Endothelial cell of hepatic sinusoid (primary cell): ENCODE results near the gene RAB11A.

Experiments used
- in situ Hi-C: cut with HindIII; loops from 2 replicates; pipeline ENCODE4 v1.10.0; 2017; ENCODE audit warnings: low sequenced_read_pairs

Gene RAB11A

DNA sequence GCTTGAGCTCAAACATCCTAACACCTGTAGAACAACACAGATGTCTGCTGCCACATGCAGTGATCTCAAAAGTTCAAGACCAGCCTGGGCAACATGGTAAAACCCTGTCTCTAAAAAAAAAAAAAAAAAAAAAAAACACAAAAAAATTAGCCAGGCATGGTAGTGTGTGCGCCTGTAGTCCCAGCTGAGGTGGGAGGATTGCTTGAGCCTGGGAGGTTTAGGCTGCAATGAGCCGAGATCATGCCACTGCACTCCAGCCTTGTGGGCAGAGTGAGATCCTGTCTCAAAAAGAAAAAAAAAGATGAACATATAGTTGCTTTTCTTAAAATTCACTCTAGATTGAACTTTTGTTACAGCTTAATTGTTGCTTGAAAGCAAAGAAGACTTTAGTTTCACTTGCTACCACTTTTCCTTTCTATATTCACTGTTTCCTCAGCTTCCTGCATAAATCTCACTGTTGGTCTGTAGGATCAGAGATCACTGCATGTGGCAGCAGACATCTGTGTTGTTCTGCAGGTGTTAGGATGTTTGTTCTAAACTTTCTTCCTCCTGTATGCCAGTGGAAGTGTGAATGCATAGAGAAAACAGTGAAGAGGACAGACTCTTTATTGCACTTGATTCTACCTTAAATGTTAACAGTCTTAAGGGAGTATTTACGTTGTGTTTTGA, 12.6 kb downstream of the RAB11A start:
- in situ Hi-C loops, result no loop called here

DNA sequence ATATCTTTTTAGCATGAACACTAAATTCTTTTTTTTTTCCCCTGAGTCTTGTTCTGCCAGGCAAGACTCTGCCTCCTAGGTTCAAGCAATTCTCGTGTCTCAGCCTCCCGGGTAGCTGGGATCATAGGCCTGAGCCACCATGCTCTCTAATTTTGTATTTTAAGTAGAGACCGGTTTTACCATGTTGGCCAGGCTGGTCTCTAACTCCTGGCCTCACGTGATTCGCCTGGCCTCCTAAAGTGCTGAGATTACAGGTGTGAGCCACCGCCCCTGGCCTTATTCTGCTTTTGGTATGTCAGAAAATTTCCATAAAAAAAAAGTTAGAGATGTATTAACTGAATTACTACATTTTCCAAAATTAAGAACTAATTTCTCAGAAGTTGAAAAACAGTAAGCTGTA, 14.3 kb downstream of the RAB11A start:
- in situ Hi-C loops, result no loop called here

DNA sequence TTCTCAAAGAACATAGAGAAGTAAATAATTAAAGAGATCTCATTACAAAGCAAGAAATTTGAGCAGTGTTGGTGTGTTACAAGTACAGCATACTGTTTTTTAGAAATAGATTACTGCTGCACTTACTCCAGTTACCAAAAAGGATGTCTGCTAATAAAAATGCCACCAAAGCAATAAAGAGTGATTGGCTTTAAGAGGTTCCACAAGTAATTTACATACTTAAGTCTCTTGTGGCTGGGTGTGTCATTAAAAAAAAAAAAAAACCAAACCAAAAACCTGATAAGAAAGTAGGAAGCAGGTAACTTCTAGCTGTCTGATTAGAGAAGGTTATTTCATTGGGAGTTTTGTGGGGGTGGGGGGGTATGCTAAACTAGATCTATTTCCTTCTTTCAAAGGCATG, 15.2 kb downstream of the RAB11A start:
- in situ Hi-C loops, result no loop called here

DNA sequence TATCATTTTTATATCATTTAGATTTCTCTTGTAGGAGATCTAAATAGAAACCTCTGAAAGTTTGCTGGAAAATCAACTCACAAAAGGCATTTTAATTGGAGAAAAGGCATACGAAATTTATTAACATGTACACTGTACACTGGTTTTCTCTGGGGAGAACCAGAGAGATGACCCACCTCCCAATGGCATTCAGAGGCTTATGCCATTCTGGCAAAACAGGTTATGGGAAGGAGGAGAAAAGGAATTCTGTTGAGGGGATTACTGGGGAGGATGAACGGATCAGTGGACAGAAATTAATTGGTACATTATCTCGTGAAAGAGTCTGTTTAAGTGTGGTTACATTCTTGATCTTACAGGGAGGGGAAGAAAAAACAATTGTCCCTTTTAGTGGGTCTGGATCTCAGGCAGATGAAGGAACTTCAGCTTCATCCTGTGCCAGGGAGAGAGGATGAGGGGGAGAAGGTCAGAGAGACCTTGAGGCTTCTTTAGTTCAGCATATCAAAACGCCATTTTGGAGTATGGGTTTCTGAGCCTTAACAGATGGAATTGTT, 16.5 kb downstream of the RAB11A start:
- in situ Hi-C loops, result no loop called here

DNA sequence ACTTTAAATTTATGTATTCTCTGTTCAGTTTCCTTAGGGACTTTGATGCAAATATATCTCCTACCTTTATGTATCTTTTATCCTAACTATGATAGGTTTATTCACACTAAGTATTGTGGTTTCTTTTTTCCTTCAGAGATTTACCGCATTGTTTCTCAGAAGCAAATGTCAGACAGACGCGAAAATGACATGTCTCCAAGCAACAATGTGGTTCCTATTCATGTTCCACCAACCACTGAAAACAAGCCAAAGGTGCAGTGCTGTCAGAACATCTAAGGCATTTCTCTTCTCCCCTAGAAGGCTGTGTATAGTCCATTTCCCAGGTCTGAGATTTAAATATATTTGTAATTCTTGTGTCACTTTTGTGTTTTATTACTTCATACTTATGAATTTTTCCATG, 18.3 kb downstream of the RAB11A start:
- in situ Hi-C loops, result no loop called here

DNA sequence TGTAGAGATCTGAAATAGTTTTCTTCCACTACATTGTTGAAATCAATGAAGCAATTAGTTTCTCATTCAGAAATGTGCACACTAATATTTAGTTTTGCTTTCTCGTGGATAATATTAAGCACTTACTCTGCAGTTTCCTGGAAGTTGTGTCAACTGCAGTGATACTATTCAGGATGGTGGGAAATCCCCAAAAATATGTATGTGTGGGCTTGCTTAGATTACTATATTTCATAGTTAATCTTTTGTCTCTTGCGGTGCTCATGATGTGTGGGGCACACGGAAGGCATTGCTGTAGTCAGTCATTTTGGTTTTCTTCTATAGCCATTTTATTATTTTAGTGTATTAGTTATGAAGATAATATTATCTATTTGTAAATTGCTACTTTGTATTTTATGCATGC, 19.7 kb downstream of the RAB11A start:
- in situ Hi-C loops, result no loop called here

DNA sequence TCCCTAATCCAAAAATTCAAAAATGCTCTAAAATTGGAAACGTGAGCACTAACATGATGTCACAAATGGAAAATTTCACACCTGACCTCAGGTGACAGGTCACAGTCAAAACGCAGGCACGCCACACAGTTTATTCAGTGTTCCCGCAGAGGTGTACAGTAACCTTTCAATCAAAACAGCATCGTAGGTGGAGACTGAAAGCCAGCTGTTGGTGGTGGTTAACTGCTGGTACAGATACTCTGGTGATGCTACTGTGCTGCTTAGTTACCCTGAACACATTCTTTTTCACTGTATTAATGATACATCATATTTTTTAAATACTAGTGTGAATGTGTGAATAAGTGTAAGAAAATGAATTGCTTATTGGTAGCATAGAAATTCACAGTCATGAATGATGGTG, 23.8 kb downstream of the RAB11A start:
- in situ Hi-C loops, result no loop called here

DNA sequence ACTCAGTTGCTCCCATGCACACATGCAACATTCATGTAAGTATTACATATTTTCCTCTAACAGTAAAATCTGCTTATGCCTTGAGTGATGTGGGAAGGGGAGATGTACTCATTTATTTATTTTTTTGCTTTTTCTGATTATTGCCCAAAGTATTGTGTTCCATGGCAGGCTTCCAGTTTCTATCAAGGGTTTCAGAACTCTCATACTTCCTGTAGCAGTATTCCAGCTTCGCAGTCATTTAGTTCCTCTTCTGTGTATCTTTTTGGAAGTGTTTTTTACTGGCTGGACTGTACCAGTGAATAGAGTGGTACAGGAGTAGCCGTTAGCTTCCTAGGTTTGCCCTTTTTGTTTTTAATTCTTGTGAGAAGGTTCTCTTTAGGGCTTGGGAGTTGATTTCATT, 26.9 kb downstream of the RAB11A start:
- in situ Hi-C loops, result no loop called here

DNA sequence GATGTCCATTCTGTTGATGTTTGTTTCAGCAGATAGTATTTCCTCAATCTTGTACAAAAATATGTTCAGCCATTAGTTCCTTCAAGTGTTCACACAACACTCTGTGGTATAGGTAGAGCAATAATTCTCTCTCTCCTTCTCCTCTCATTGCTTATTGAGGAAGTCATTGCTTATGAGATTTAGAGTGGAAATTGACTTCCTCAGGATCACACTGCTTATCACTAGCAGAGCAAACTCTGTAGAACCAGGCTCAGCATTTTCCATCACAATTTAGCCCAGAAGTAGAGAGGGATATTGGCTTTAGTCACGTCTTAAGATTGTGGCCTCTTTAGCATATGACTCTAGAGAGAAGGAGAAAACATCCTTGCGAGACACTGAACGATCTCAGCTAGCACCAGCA, 31.2 kb downstream of the RAB11A start:
- in situ Hi-C loops, result no loop called here

DNA sequence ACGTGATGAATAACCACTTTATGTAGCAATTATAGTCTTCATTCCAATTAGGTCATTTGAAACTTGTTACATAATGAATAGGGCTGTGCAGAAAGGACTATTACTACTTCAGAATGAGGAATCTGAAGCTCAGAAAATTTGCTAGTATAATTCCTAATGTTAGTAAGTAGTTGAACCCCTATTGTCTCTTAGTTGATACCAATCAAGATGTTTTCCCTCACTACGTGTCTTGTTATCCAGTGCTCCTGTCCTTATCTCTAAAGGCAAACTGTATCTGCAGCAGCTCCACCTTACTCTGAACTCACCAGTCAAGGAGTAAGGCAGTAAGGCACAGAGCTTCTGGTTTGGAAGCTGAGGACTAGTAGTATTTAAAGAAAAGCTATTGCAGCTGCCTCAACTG, 32.0 kb downstream of the RAB11A start:
- in situ Hi-C loops, result no loop called here

DNA sequence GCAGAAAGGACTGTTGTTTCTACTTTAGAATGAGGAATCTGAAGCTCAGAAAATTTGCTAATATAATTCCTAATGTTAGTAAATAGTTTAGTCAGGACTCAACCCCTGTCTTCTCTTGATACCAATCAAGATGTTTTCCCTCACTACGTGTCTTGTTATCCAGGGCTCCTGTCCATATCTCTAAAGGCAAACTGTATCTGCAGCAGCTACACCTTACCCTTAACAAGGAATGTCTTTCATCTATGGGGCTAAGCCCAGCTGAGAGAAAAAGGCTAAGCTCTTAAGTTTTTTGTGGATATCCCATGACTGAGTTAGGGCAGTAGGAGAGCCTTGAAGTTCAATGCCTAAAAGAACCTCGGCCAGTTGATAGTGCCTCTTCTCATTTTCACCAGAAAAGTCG, 32.5 kb downstream of the RAB11A start:
- in situ Hi-C loops, result no loop called here

DNA sequence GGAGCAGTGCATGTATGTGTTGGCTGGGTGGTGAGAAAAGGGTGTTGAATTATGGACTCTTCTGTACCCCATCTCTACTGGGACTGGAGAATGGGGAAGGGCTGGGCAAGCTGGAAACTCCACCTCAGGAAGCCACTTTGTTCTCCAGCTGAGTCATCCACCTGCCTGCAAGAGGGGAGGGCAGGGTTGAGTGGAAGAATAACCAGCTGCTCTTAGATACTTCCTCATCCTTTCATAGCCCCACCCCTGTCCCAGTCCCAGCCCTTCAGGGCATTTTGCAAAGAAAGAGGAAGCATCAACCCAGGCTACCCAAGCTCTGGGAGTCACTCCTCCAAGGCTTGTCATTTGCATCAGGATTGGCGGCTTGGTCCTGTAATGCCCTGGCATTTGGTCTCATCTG, 33.1 kb downstream of the RAB11A start:
- in situ Hi-C loops, result no loop called here

DNA sequence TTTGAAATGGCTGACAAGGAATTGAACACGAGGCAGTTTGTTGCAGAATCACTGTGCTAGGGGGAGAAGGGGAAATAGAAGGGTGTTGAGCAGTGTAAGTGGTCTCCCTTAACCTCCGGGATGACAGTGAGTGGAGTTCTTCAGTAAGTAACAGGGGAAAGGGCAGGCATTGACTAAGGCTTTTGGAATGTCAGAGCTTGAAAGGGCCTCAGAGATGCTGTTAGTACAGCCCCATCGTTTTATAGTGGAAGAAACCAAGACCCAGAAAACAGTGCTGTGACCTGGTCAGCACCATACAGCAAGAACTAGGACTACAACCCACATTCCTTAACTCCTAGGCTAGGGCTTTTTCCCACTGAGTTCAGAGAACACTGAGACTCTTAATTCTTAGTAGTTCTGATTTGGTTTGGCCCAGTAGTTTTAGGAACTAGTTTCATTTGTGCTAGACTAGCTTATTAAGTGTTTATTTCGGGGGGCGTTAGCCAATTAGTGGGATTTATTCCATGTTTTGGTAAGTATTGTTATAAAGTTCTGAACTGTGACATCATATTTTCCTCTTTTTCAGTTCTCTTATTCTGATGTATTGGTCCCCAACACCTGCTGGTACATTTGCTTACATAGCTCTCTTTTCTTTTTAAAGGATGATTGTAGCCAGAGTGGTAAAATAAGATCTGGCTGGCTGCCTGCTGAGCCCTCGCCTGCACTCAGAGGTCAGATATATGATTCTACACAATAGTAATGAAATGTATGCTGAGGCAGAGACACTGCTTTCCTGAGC, 34.2 kb downstream of the RAB11A start:
- in situ Hi-C loops, result no loop called here

DNA sequence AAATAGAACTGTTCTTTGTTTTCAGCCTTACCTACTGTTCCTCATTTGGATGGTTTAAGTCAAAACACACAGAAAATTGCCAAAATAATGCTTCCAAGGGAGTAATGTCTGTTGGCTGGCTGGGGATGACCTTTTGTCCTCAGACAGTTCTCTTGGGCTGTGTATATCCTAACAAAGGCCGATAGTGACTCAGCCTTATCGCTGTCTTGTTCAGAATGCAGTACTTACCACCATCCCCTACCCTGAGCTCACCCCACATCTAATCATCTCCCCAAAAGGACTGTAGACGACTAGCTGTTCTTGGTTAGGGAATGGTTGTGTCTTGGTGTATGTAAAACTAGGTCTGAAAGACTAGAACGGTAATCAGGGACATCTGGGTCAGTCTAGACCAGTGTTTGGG, 35.0 kb downstream of the RAB11A start:
- in situ Hi-C loops, result no loop called here

DNA sequence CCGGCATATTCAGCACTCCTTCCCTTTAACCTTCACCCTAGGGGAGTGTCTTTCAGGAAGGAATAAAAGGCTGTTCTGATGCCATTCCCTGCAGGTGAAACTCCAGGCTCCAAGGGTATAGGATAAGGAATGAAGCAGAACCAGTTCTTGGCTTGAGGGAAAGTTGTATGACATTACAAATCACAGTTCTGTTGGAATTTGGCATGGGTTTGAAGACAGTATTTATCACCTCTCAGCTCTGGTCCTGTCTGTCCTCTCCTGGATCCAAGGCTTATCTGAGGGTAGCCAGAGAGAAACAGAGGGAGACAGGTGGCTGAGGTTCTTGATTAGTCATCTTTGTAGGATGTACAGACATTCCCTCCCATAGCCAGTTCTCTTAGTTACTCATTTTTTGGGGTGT, 37.1 kb downstream of the RAB11A start:
- in situ Hi-C loops, result no loop called here

DNA sequence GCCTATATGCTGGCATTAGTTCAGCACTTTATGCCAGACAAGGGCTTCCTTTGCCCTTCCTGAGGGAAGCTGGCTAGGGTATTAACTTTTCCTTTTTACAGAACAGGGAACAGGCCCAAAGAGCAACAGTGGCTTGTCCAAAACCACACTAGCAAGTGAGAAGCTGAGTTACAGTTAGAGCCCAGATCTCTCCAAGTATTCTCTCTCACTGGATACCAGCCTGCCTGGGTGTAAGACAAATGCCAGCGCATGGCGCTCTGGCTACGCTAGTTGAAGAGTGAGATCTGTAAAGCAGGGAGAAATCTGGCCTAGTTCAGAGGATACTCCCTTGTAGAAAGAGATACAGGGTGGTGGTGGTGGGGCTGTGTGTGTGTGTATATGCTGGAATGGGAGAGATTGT, 38.4 kb downstream of the RAB11A start:
- in situ Hi-C loops, result no loop called here

DNA sequence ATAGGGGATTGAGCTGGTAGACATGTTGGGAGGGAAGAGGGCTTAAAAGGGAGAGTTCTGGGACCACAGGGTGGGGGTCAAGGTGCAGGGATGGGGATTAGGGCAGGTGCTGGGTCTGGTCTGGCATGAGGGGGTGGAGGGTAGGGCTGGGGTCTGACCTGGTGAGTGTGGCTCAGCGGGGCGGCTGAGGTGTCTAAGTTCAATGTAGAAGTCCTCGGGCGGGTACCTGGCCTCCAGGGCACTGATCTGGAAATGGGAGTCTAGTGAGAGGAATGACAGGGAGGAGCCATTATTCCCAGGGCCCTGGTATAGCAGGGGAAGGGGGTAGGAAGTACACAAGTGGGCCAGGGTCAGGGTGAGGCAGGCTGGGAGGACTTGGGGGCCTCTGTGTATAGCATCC, 39.6 kb downstream of the RAB11A start:
- in situ Hi-C loops, result no loop called here

DNA sequence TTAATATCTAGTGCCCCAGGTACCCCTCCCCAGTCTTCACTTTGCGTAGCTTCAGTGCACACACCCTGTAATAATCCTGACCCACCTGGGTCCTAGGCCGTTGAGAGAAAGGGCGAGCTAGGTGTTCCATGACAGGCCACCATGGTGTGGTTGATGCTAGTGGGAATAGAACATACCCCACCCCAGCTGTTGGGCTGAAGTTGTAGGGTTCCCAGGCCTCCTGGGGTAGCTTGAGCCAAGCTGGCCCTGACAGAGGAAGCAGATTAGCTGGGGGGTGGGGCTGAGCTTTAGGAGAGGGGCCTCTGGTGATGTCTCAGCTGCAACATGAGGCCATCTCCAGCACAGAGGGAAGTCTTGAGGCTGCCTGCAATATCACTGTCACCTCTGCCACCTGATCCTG, 40.5 kb downstream of the RAB11A start:
- in situ Hi-C loops, result no loop called here

DNA sequence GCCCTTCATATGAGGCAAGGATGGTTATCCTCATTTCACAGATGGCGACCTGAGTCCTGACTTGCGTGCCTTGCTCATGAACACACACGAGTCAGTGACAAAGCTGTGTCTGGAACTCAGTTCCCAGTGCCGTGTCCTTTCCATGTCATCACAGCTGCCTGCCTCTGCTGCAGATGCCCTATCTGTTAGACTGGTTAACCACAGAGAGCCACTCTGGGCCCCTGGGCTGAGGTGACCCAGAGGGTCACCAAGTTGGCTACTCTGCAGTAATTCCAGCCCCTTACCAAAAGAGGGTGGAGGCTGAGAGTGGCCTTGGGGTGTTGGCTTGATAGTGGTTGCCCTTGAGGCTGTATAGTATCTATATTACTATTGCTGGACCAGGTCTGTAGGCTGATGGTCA, 41.0 kb downstream of the RAB11A start:
- in situ Hi-C loops, result no loop called here

DNA sequence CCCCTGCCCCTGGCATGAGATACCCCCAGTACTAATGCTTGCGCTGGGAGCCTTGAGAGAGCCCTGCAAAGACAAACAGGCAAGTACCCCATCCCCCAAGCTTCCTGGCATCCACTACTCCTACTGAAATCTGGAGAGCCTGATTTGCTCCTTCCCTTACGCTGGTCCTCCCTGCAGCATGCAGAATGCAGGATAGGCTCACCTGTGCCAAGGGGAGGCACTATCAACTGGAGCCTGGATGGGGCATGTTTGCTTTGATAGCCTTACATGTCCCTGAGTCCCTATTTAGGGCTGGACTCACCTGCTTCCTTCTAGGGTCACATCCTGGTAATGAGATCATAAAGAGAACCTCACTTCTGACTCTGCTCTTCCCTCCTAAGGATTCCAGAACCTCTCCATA, 42.9 kb downstream of the RAB11A start:
- in situ Hi-C loops, result no loop called here

DNA sequence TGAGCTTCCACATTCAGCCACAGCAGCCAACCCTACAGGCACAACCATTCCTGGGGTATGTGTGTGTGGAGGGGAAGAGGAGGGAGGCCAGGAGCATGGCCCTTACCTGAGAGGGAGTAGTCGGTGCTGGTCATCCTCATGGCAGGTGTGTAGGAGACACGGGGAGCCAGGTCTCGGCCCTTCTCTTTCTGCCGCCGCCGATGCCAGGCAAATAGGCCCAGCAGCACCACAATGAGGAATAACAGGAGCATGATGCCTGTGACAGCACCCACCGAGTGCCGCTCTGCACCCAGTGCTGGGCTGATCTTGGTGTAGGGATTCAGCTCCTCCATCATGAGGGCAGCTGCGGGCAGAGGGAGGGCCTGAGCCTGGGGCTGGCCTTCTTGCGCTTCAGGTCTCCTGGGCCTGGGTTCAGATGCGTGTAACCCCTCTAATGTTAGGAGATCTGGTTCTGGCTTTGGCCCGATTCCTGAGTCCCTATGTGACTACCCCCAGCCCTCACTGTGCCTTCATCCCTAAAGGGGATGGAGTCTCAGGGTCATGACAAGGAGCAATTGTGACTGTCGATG, 44.4 kb downstream of the RAB11A start:
- in situ Hi-C loops, result no loop called here

DNA sequence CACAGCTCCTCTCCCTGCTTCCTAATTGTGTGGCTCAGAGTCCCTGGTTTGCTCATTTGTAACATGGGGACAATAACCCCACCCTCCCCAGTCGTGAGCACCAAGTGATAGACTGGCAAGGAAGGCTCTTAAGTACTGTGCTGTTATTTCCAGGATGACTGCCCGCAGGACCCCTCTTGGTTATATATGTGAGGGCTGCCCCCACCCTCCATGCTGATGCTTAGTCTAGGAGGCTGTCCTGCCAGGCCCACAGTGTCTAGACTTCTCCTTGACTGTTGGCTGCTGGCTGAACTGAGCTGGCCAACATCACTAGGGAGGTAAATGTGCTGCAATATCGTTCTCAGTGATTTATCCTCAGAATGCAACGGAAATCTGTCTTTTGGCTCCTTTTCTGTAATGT, 45.1 kb downstream of the RAB11A start:
- in situ Hi-C loops, result no loop called here
